Stimulated activated CD4-positive, alpha-beta T cell treated with anti-CD3 and anti-CD28 coated beads, TNF-alpha, amount 100 ng/mL, for 1 hour (primary cell): Measurements from ENCODE around the gene CEP95.

ENCODE experiments used
- DNase-seq, 3 donors: peaks; one replicate each; pipeline ENCODE4 v3.0.0-alpha.2; 2020; ENCODE audit warnings: low read depth in 3 of 3, low spot score in 1 of 3

Gene CEP95

DNA sequence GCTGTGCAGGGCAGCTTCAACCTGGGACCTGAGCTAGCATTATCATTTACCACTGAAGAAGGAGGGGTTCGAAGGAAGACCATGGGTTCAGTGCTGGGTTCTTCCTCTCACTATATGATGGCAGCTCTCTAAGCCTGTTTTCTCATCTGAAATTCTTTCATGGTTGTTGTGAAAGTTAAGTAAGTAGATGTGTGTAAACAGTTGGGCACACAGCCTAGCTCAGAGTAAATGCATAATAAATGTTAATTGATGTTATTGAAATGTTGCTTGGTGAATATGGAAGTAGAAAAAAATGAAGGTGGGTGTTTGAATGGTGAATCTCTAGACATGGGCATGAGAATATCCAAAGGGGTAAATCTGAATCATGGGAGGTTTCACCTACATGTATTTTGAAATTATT lies 9.1 kb downstream of the CEP95 start:
- DNase-seq: no peak

DNA sequence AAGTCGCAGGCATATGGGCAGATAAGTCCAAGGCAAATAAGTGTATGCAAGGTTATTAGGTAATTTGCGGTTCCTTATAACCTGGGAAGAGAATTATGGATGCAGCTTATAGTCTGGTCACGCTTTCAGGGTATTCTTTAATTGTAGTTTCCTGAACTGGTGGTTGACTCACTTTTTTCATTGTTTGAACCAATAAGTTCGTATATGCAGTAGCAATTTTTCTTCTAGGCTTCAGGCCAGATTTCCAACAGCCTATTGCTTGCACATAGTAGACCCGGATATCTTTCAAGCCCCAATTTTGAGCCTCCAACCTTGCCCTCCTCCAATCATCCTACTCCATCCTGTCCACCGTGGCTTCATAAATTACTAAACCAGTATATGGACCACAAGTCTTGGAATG lies 12.8 kb downstream of the CEP95 start:
- no peak for DNase-seq

DNA sequence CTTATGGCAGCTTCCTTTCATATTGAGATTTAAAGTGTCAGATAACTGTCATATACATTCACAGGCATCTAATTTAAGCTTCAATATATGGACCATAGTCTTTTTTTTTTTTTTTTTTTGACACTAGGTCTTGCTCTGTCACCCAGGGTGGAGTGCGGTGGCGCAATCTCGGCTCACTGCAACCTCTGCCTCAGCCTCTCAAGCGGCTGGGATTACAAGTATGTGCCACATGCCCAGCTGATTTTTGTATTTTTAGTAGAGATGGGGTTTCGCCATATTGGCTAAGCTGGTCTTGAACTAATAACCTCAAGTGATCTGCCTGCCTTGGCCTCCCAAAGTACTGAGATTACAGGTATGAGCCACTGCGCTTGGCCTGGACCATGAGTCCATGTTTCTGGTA lies 13.6 kb downstream of the CEP95 start:
- no peak for DNase-seq

DNA sequence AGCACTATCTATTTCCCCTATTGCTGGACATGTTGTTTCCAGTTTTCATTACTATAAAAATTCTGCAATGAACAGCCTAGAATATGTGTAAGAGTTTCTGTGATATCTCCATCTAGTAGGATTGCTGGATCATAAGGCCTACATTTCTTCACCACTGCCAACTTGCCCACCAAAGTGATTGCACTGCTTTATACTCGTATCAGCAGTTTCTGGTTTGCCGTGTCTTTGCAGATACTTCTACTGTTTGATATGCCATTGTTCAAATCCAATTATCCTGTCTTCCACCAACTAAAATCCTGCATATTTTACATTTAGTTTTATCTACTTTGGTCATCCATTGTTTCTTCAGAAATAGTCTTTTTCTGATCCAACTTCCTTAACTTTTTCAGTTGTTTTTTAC lies 21.1 kb downstream of the CEP95 start:
- no peak for DNase-seq

DNA sequence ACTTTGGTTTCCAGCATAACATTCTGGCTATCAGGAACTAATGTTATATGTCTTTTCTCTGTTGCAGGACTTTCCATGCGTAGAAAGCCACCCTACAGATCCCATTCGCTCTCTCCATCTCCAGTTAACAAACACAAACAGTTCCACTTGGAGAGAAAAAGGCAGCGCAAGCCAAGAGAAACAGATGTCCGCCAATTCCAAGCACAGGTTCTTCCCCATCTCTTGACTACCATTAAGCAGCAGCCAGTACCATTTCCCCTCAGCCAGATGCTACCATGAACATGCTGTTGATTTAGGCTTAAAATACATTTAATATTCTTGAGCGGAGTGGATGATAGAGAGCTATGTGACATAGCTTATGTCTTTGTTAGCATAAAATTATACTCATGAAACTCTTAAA lies 22.4 kb downstream of the CEP95 start:
- no peak for DNase-seq

DNA sequence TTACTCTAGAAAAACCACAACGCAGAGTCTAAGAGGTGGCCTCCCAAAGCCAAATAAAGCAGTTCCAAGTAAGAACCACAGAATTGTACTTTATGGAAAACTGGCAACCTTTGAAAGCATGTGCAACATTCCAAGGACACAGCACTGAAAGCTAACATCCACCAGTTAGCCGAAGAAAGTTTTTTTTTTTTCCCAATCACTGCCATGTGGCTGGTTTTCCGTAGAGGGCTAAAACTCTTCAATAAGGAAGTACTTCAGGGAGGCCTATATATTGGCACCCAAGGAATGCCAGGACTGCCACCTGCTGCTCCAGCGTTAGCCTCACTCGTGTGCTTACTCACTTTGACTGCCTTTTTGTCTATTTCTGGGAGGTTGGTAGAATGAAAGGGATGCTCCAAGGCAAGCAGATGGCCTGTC lies 25.2 kb downstream of the CEP95 start:
- DNase-seq: no peak

DNA sequence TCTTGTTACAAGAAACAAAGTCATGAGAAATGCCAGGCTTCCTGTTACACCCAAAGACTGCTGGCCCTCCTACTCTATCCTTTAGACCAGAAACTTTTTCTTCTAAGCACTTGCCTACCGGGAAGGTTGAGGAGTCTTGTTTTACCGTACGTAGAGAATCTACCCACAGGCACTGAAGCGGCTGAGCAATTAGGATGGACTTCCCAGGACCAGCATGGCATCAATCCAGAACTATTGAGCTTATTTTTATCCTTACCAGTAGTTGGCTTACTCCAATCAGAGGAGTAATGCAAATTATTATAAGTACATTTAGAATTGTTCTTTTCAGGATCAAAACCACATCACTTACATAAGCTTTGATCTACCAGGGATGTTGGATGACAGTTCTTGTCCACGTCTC lies 25.6 kb downstream of the CEP95 start:
- DNase-seq: no peak

DNA sequence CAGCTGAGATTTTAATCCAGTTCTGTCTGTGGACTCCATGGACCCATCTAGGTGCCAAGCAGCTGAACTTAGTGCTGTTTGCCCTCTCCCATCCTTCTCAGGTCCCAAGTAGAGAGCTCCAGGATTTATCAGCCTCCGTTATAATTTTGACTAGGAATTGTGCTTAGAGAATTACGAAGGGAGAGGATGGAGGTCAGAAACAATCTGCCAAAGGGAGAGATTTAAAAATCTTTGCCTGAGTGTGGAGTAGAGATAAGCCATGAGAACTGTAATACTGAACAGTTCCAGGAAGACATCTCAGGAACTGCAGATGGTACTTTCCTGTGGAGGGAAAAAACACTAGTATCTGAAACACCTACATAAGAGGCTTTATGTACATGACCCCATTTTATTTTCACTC lies 27.0 kb downstream of the CEP95 start:
- no peak for DNase-seq

DNA sequence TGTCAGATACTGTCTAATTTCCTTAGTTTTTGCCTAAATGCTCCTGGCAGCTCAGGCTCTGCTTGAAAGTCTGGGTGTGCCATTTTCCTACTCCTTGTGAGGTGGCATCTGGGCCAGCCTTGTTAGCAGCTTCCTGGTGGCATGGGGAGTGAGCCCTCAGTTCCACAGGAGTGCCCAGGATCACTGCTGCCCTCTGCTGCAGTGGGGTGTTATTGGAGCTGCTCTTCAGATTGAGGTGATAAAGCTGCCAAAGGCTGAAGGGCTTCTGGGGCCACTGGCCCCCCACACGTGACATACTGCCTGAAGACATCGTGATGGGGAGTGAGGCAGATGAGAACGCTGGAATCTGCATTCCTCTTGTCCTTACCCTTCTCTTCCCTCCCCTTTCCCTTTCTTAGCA lies 27.4 kb downstream of the CEP95 start:
- DNase-seq: no peak

DNA sequence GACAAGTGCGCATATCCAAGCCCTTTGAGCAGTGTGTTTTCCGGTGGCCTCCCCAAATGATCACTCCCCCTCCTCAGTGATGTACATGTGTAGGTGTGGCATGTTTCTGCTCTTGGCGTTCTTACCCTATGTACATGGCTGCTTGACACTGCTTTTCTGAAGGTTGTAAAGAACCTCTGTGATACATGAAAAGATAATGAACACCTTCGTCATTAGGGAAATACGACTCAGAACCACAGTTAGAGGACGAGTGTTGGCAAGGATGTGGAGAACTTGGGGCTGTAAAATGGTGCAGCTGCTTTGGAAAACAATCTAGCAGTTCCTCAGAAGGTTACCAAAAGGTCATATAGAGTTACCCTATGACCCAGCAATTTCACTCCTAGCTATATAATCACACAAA lies 28.6 kb downstream of the CEP95 start:
- DNase-seq: no peak

DNA sequence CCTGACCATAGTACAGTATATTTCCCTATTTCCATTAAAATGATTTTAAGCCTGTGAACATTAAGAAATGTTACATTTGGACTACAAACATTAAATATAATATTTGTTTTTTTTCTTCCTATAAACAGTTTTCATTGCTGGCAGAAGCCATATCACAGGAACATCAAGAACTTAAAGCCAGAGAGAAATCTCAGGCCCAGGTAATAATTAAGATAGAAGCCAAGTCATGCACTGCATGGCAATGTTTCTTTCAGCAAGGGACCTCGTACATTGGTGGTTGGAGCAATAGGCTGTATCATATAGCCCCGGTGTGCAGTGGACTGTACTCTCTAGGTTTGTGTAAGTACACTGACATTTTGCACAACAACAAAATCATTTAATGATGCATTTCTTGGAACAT lies 30.1 kb downstream of the CEP95 start:
- no peak for DNase-seq

DNA sequence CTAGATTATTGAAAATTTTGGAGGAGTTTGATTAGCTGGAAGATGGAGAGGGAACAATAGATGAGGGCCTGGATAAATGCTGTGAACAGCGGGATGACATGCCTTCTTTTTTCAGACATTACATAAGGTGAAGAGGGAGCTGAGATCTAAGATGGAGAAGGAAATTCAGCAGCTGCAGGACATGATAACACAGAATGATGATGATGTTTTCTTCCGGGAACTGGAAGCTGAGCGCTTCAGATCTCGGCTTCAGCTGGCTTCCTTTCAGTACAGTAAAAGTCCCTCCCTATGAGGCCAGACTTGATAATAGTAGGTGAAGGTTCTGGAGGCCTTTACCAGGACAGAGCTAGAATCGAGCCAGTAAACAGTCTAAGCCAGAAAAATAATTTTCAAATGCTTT lies 30.7 kb downstream of the CEP95 start:
- DNase-seq: no peak

DNA sequence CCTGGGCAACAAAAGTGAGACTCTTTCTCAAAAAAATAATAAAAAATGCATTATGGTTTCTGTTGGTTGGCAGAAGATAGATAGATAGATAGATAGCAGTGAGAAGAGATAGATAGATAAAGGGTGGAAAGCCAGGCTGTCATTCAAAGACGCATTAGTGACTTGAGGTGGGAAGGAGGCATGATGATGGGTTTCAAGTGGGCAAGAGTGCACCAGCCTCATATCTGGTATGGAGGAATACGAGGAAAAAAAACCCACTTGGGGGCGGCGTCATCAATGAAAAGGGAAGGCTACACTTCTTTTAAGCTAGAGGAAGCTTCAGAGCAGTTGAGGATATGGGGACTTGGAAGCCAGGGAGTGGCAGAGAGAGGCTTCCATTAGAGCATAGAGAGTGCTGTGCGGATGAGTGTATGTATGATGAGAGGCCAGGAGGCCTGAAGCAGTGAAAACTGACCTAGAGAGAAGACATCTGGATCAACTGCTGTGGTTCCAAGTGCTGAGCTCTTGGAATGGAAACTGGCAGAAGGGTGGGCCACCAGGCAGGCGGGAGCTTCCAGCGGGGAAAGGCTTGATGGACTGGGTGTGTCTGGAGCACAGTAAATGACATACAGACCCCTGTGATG lies 31.8 kb downstream of the CEP95 start:
- no peak for DNase-seq

DNA sequence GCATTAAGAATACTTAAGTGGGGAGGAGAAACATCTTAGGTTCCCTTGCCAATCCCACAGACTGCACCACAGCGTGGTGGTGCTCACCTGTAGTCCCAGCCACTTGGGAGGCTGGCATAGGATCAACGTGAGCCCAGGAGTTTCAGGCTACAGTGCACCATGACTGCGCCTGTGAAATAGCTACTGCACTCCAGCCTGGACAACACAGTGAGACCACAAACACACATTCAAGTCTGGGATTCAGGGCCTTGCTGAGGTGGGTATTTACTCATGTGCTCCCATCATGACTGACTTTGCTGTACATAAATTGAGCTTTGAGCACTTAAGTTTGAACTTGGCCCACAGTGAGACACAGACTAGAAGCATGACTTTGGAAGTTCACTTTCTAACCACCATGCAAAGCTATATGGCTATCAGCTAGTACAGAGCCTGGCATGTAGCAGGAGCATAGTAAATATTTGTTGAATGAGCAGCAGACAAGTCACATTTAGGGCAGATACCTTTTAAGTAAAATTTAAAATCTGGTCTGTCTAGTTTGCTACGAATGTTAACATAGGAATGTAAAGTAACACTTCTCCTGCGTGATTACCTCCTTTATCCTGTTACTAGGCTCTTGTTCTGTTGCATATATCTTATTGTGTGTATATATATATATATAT lies 33.5 kb downstream of the CEP95 start:
- no peak for DNase-seq

DNA sequence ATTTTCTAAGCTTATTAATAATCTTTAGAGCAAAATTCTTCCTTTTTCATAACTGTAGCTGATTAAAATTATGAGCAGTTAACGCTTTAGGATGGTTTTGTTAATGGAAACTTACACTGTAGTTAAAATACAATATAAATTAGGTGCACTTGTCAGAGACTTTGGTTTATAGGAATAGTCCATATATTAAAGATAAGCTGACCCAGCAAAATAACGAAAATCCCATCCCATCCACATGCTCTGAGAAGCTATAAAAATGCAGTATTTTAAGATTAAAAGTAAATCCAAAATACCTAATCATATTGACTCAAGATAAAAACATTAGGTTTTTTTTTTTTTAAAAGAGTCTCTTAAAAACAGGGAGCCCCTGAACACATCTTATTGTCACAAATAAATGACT lies 38.0 kb downstream of the CEP95 start:
- no peak for DNase-seq

DNA sequence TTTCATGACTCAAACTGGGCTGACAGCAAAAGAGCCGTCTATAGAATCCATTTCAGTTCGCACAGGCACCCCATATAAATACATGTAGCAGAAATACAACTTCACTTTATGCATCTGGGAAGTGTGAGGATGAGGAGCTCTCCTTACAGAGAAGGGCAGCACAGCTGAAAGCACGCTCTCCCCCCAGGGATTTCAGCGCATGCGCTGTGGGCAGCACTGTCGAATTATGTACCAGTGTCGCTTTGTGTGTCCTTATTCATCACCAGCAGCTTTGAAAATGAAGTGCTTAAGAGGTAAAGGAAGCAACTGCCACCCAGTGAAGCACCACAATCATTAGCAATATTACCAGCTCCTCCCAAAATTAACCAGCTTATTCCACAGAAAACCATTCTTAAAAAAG lies 39.9 kb downstream of the CEP95 start:
- DNase-seq: no peak

DNA sequence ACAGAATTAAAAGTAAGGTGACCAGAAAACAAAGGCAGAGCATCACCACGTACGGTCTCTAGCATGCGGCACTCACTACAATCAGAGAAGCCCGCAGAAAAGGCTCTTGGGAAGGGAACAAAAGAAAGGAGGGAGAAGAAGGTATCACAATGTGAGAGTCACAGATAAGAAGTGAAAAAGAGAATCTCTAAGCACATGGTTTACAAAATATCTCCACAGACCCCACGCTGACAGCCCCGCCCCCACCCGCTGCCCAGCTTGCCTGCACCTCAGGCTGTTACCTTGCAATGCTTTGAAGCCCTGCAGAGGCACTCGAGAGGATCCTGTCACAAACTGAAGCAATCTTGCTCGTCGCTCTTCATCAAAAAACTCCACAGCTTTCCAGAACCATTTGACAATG lies 40.5 kb downstream of the CEP95 start:
- DNase-seq: no peak

DNA sequence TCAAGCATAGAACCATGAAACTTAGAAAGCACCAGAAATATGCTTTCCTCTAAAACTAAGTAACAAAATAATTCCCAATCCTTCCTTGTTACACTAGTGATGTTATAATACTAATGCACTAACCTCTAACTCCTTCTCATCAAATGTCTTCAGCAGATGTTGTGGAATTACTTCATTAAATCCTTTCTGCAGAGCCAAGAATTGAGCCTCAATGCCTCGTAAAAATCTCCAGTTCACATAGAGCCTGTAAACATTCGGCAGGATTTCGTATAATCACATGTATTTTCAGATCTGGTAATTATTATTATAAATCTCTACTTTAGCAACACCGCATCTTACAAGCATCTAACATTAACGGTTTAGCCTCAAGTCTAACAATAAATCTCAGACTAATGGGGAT lies 44.7 kb downstream of the CEP95 start:
- no peak for DNase-seq

DNA sequence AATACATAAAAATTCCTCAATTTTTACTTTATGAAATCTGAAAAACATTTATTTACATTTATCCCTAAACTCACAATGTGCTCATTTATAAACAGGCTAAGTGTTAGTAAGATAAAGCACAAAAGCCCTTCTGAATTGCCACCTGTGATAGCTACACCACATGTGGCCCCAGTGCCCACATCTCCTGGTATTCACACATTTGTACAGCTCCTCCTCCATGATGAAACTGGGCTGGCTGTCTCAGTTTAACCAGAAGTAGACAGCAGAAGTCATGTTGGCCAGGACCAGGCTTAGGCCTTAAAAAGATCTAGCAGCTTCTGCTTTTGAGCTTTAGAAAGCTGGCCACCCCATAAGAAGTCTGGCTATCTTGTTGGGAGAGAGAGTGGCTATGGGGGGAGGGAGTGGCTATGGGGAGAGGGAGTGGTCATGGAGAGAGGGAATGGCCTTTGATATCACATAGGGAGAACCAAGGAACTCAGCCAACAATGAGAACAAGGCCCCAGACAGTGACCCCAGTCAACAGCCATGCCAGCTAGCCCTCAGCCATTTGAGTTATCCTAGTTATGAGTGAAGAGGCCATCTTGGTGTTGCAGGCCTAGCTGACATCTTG lies 47.4 kb downstream of the CEP95 start:
- no peak for DNase-seq

DNA sequence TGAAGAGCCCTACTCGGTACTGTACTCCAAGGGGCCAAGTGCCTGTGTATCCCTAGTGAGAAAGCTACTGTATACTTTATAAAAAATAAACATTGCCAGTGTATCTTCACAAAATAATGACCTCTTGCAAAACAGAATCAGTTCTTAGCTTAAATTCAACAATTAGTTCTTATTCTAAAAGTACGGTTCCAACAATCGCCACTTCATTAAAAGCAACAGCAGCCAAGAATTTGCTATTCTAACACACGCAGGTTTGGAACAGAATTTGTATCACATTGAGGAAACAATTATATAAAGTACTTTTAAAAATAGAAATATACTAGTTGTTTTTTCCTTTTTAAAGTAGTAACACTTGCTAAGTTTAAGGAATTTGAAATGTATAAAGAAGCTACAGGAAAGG lies 48.5 kb downstream of the CEP95 start:
- DNase-seq: no peak

DNA sequence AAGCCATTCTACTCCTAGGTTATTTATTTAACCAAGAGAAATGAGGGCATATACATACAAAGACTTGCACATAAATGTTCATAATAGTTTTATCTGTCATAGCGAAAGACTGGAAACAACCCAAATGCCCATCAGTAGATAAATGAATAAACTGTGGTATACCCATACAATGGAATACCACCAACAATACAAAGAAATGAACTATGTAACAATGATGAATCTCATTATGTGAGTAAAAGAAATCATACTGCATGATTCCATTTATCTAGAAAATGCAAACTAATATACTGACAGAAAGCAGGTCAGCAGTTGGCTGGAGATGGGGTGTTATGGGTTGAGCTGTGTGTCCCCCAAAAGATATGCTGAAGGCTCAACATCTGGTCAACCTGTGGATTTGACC lies 57.3 kb downstream of the CEP95 start:
- DNase-seq: no peak

DNA sequence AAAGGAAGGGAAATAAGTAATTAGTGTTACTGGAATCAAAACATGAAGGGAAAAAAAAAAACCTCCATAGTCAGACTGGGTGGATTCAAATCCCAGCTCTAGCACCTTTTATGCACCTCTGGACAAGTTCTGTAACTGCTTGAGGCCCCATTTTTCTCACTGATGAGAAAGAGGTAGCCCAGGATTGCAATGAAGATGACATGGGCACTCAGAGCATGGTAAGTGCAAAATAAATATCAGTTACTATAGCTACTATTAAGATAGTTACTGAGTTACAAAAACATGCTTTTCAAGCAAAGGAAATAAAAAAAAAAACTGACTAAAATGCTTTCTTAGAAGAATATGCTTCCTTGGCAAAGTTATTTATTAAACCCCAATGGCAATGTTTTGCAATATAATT lies 58.8 kb downstream of the CEP95 start:
- DNase-seq: no peak

DNA sequence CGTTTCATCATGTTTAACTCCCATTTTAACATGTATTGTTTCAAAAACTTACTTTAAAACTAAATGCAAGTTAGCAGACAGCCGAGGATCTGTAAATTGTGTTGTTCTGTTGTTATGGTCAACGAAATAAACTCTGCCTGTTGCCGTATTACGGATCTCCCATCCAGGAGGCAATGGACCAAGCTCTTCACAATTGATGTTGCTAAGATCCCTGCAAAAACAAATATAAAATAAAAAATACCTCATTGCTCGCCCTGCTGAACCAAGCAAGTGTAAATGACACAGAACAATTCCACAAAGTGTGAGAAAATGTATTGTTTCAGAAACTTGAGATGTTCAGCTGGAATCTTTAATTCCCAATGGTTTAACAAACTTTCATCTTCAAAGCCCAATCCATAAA lies 65.0 kb downstream of the CEP95 start:
- no peak for DNase-seq
